ENCODE measurements around the gene LGALS14. TPM values are rescaled to one million over a fixed set of nuclear protein-coding genes. Genes with fewer than 3 reads are reported as not detected.
"Not testable (repeated sequence)": the region's sequence is repeated elsewhere in the genome, so short reads cannot be mapped to it uniquely, and the experiment has no call there.

LGALS14 gene
- total RNA-seq, 4 donors from 2014 or later = not detected

DNA sequence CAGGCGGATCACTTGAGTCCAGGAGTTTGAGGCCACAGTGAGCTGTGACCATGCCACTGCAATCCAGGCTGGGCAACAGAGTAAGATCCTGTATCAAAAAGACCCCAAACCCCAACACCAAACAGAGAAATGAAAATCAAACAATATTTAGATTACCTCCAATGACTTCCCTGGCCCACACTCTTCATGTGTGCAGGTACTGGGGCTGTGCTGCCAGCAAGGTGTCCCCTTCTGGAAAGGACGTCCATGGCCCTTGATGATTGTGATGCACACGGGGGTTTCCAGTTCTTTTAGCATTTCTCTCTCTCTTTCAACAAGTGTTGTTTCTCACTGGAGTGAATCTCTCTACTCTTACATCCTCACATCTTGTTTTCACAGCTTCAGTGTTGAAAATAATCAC lies 23.7 kb upstream of the LGALS14 start:
- TF ChIP-seq, protein P1, sequence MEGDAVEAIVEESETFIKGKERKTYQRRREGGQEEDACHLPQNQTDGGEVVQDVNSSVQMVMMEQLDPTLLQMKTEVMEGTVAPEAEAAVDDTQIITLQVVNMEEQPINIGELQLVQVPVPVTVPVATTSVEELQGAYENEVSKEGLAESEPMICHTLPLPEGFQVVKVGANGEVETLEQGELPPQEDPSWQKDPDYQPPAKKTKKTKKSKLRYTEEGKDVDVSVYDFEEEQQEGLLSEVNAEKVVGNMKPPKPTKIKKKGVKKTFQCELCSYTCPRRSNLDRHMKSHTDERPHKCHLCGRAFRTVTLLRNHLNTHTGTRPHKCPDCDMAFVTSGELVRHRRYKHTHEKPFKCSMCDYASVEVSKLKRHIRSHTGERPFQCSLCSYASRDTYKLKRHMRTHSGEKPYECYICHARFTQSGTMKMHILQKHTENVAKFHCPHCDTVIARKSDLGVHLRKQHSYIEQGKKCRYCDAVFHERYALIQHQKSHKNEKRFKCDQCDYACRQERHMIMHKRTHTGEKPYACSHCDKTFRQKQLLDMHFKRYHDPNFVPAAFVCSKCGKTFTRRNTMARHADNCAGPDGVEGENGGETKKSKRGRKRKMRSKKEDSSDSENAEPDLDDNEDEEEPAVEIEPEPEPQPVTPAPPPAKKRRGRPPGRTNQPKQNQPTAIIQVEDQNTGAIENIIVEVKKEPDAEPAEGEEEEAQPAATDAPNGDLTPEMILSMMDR (IDR thresholded peaks at IDR 0.05) = no peak
- DNase-seq (ENCODE audit: low spot score) (no peak), ATAC-seq (ENCODE audit: low FRiP score) (no peak)

DNA sequence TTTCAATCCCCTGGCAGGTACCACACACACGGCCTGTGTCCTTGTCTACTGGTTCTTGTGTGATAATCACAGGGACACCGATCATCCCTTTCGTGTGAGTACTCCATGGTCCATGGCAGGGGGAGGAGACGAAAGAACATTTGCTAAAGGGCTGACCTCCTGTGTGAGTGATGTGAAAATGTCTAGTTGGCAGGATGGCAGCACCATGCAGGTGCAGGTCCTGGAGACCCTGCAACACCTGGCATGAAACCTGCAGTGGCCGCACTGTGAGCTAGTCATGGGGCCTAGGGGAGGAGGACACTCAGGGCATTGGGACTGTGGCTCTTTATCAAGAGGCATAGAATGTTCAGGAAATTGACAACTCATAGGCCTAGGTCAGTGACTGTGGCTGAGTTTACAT lies 22.9 kb upstream of the LGALS14 start:
- TF ChIP-seq, protein P1 (IDR thresholded peaks at IDR 0.05) = no peak
- no peak for DNase-seq (ENCODE audit: low spot score)
- no peak for ATAC-seq (ENCODE audit: low FRiP score)

DNA sequence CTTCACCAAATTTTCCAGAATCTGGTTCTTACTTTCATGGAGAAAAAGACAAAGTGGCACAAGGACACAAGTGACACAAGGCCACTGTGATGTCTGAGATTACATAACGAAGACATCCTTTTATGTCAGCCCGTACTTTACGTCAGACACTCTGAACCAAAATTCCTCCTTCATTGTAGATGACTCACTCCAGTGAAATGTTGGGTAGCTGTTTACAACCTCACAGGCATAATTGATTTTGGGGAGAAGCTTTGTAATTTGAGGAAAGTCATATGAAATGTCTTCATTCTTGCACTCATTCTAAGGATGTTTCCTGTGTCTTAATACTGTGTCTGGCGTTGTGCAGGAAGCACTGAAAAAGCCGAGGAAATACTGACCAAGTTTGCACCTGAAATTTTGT lies 20.0 kb upstream of the LGALS14 start:
- TF ChIP-seq, protein P1 (IDR thresholded peaks at IDR 0.05) = no peak
- DNase-seq (ENCODE audit: low spot score) = no peak
- no peak for ATAC-seq (ENCODE audit: low FRiP score)

DNA sequence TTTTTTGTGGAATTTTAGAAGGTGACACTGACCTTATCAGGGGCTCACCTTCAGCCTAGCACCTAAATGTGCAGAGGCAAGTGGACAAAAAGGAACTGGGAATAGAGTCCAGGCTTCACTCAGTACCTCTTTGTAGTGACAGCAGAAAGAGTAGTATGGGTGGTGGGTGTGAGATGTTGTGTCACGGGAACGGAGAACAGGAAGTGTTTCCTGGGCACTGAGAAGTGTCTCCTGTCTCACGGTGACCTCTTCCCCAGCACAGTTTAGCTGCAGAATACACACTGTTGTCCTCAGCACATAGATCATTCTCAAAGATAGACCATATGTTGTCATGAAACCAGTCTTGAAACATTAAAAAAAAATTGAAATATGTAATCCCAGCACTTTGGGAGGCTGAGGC lies 17.5 kb upstream of the LGALS14 start:
- DNase-seq (ENCODE audit: low spot score) (no peak), ATAC-seq (ENCODE audit: low FRiP score) (no peak)
- TF ChIP-seq, protein P1 (IDR thresholded peaks at IDR 0.05) = no peak

DNA sequence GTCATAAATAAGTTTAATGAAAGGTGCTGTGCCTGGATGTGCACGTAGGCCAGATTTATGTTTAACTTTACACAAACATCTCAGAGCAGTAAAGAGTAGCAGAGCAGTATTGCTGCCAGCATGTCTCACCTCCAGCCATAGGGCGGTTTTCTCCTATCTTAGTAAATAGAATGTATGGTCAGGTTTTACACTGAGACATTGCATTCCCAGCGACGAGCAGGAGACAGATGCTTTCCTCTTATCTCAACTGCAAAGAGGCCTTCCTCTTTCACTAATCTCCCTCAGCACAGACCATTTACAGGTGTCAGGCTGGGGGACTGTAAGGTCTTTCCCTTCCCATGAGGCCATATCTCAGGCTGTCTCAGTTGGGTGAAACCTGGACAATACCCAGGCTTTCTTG lies 15.6 kb upstream of the LGALS14 start:
- DNase-seq (ENCODE audit: low spot score); ATAC-seq (ENCODE audit: low FRiP score): not testable (repeated sequence)

DNA sequence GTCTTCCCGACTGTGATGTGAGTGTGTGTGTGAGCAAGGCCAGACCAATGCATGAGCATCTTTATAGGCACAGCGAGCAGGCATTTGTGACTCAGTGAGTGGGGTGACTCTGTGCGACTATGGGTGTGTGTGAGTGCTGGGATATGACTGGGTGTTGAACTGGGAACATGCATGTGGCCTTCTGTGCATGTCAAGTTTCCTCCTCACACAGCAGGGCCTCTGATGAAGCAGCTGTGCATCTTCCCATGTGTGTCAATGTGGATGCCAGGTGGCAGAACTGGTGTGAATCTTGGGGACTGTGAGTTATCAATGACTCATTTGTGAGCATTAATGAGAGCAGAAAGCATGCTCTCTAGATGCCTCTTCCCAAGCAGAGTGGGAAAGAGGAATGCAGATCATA lies 12.1 kb upstream of the LGALS14 start:
- TF ChIP-seq, protein P1 (IDR thresholded peaks at IDR 0.05) = no peak
- no peak for ATAC-seq (ENCODE audit: low FRiP score)
- no peak for DNase-seq (ENCODE audit: low spot score)

DNA sequence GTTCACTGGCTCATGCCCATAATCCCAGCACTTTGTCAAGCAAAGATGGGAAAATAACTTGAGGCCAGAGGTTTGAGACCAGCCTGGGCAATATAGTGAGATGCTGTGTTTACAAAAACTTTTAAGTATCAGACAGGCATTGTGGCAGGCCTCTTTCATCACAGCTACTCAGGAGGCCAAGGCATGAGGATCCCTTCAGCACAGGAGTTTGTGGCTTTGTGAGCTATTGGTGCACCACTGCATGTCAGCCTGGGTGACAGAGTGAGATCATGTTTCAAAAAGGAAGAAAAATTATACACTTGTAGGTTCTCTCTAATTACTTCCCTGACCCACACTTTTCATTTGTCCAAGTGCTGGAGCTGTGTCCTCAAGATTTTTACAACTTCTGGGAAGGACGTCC lies 11.5 kb upstream of the LGALS14 start:
- DNase-seq (ENCODE audit: low spot score) (no peak), ATAC-seq (ENCODE audit: low FRiP score) (no peak)
- TF ChIP-seq, protein P1 (IDR thresholded peaks at IDR 0.05) = no peak

DNA sequence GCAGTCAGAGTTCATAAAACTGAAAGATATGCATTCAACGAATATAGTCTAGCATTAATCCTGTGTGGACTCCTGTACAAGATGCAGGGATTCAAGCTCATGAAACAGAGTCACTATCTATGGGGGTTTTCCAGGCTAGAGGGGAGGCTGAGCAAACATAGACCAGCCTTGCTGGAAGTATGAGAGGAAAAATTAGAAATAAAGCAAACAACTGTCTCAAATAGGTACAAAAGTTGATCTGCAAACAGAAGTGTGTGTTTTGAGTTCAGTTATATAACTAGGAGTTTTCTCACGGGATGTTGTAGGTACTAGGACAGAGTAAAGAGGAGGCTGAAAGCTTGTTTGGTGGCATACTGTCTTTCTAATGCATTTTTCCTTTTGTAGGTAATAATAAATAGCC lies 8.5 kb upstream of the LGALS14 start:
- no peak for DNase-seq (ENCODE audit: low spot score)
- ATAC-seq (ENCODE audit: low FRiP score) = no peak
- TF ChIP-seq, protein P1 (IDR thresholded peaks at IDR 0.05) = no peak
